T-helper 9 cell (primary cell): ENCODE measurements around the gene SERPINB7.

Experiments used
- DNase-seq: peaks from one replicate; pipeline ENCODE4 v3.0.0-alpha.2; 2020

Gene SERPINB7

DNA sequence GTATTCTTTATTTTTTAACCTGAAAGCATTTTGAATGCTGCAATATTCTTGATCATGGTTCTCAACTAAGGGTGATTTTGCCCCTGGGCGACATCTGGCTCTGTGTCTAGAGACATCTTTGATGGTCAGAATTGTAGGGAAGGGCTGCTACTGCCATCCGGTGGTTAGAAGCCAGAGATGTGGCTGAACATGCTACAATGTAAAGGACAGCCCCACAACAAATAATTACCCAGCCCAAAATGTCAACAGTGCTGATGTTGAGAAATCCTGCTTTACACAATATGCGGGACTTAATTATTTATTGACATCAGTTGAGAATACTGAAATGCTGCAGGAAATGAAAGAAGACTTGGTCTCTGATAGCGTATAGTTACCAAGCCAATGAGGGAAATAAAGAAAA lies 74.8 kb downstream of the SERPINB7 start:
- DNase-seq = no peak

DNA sequence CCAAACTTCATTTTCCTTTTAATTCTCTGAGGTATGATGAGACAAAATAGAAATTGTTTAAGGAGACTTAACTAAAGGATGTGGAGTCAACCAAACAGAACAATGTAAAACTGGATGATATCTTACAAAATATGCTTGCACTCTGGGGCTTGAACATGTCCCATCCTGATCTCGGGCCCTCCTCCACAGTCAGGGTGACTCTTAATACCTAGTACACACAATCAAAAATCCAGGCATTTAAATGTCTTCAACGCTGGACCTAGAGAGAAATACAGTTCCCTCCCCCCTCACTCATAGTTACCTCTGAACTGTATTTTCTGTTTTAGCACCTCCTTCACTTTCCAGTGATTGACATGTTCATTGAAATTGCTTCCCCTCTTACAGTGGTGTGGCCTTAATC lies 75.4 kb downstream of the SERPINB7 start:
- no peak for DNase-seq
